Stimulated activated CD8-positive, alpha-beta memory T cell treated with anti-CD3 and anti-CD28 coated beads, Interleukin-15, amount 100 ng/mL, for 24 hours (primary cell): ENCODE results near the gene LANCL2.
"Not testable (repeated sequence)": the region's sequence is repeated elsewhere in the genome, so short reads cannot be mapped to it uniquely, and the experiment has no call there.

Source experiments
- DNase-seq: peaks from one replicate; pipeline ENCODE4 v3.0.0-alpha.2; 2020; ENCODE audit warnings: low read depth

LANCL2 gene

DNA sequence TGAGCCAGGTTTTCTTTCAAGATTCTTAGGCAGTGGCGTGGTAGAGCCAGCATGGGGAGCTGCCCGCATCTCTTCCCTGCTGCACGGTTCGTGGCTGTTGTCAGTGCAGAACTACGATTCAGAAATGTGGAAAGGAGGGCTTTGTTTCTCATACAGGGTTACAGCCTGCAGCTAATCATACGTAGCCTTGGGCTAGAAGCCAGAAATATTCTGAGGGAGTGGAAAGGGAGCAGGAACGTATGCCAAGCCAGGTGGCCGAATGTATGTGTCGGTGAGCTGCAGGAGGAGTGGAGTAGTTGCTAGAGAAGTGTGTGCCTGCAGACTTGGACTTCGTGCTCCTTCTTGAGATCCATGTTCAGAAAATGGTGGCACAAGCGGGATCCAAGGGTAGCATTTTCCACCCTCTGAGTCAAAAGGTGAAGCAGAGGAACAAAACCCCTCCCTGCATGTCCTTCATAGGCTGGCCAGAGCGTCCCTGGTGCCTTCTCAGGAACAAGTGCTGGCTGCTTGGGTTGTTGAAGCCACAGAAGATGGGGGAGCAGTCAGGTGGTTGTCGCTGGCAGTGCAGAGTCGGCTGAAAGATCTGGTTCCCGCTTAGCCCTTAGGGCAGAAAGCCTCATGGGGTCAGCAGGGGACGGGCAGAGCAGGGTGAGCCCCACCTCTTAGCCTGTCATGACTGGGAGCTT, 40.9 kb downstream of the LANCL2 start:
- DNase-seq = no peak

DNA sequence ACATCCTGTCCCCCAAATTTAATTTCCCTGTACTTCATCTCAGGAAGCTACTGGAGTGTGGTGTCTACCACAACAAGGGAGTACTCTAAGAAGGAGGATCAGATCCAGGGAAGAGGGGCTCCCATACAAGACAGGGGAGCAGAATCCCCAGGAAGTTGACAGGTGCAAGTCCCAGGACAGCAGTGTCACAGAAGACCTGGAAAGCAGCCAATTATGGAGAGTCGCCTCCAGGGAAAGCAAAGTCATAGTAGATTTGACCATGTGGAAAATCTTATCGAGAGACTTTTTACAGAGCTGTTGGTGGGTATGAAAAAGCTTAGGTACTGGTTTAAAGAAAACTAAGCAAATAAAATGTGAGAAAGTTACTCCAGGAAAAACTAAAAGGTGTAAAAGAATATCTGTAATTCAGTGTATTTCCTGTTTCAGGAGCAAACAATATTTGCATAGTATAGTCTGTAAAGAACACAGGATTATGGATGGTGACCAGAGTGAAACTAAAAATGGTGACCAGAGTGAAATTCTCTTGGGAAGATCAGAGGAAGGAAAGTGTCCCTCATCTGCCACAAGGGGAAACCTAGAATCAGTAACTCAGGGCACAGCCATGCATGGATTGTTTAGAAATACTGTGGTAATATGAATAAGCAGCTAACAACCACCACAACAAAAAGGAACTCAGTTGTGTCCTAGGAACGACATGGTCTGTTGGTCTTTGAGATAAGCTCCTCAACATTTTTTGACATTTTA, 44.5 kb downstream of the LANCL2 start:
- no peak for DNase-seq

DNA sequence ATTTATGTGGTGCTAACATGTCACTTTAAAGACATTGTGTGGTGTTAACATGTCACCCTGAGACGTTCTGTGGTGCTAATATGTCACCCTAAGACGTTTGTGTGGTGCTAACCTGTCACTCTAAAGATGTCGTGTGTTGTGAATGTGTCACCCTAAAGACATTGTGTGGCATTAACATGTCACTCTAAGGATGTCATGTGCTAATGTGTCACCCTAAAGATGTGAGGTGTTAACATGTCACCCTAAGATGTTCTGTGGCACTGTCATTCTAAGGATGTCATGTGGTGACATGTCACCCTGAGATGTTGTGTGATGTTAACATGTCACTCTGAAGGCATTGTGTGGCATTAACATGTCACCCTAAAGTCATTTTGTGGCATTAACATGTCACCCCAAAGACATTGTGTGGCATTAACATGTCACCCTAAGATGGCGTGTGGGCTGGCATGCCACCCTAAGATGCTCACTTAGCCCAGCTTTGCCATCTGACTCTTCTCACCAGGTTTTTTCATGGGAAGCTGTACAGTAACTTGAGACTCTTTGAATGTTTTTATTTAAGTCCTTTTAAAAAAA, 45.6 kb downstream of the LANCL2 start:
- no peak for DNase-seq

DNA sequence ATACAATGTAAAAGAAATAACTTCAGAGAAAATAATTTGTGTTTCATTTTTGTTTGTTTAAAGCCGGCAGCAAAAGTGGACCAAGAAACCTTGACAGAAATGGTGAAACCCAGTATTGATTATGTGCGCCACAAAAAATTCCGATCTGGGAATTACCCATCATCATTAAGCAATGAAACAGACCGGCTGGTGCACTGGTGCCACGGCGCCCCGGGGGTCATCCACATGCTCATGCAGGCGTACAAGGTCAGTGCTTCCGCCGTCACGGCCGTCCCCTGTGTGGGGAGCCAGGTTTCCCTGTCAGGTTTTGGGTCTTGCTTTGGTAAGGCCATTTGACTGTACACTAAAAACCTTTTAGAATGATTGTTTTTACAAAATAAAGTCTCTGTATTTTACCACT, 46.7 kb downstream of the LANCL2 start:
- DNase-seq = no peak

DNA sequence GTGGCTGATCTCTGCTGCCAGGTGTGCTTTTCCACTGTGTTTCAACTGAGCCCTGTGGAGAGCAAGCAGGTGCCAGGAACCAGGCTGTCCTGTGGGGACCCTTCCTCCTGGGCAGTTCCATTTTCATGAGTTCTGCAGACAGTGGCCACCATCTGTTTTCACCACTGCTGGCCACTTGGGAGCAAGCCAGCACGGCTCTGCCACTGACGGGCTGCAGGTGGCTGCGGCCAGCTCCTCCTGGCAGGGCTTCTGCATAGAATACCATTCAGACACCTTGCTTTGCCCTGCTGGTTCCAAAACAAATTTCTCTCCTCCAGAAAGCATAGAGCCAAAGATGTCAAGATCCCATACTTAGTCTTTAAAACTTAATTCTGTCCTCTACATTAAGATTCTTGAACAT, 48.3 kb downstream of the LANCL2 start:
- no peak for DNase-seq

DNA sequence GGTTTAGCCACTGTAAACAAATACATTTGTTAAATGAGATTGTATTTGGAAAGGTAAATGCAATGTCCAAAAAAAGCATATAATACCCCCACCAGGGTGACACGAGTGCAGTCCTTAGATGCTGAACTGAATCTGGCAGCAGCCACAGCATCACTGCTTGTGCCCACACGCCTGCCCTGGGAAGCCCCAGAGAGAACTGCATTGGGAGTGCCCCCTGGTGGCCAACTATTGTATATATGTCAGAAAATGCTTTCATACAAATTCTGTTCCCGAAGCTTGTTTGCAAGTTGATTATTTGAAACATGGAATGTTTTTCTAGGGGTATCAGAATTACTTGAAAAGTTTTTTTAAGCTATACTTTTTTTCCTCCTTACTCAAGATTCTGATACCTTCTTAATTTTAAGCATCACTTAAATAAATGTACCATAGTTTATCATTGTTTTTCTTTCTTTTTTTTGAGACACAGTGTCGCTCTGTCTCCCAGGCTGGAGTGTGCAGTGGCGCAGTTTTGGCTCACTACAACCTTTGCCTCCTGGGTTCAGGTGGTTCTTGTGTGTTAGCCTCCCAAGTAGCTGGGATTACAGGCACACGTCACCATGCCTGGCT, 50.1 kb downstream of the LANCL2 start:
- DNase-seq = peak; percentile 63

DNA sequence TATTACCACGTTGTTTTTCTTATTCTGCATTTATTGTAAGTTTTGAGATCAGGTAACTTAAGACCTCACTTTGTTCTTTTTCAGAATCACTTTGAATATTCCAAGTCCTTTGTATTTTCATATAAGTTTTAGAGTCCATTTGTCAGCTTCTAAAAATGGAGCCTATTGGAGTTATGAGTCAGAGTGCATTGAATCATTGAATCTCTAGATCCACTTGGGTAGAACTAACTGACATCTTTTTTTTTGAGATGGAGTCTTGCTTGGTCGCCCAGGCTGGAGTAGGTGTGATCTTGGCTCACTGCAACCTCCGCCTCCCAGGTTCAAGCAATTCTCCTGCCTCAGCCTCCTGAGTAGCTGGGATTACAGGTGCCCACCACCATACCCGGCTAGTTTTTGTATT, 52.3 kb downstream of the LANCL2 start:
- not testable (repeated sequence) for DNase-seq

DNA sequence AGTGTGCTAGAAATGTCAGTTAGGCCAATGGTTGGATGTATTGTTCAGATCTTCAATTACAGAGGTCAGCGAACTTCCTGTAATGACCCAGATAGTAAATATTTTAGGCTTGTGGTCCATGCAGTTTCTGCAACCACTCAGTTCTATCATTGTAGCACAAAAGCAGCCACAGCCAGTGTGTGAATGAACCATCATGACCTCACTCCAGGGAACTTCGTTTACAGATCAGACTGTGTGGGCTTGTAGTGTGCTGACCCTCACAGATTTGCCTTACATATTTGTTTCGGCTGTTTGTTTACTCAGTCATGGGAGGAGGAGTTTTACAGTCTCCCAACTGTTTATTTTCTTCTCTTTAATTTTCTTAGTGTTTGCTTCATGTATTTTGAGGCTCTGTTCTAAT, 55.4 kb downstream of the LANCL2 start:
- DNase-seq = no peak

DNA sequence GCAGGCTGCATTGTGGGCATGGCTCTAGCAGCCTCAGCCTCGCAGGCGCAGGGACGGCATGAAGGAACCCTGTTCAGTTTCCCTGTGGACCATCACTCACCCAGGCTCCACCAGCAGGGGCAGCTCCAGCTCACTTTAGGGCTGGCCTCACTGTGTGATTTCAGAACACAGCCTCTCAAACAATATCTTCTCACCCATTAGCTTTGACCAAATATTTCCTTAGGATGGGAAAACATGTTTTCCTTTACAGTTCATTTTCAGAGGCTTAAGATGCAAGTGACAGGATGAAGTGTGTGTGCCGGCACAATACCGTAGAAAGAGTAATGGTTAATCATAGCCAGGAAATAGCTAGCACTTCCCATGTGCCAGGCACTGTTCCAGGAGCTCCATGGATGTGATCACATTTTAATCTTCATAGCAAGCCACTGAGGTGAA, 58.2 kb downstream of the LANCL2 start:
- no peak for DNase-seq

DNA sequence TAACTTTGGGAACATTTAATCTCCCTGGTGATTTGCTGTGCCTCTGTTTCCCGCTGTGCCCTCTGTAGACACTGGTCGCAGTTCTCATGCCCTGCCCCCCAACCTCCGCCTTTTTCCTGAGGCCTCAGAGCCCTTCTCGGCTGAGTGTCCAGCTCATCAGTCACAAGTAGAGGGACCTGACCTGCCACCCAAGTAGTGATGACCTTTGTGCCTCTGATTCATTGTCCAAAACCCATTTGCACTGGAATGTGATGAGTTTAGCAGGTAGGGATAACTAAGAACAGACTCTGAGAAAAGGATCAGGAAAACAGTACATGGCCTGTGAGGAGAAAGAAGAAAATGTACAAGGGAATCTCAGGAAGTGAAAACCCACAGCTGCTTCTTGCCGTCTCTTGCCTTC, 58.8 kb downstream of the LANCL2 start:
- DNase-seq = no peak

DNA sequence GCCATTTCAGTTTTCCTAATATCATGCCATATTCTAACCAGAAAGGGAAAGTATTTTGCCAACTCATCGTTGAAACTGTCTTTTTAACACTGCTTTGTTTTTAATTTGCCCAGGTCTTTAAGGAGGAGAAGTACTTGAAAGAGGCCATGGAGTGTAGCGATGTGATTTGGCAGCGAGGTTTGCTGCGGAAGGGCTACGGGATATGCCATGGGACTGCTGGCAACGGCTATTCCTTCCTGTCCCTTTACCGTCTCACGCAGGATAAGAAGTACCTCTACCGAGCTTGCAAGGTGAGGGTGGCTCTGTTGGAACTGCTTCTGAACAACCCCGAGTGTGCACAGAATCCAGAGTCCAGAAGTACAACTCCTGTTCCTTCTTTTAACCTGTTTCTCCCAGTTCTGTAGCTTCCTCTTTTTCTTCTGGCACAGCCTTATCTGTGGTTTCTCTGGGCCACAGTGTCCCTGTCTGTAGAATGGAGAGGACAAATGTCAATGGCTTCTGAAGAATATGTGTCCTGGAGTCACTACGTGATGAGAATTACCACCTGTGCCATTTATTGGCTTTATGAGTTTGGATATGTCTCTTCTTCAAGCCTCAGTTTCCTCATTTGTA, 60.1 kb downstream of the LANCL2 start:
- no peak for DNase-seq

DNA sequence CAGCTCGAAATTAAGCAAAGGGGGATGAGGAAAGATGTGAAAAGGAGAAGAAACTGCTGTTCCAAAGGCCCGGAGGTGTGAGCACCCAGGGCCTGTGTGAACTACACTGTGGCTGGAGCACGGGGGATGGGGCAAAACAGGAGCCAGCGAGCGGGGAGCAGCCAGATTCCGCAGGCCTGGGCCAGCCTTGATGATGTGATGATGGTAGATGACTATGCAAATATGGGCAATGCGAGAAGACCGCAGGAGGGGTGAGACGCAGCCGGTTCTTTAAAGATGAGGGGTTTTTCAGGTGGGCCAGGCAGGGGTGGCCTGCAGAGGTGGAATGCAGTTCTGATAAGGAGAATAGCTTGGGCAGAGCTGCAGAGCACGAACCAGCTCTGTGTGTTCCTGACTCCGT, 61.5 kb downstream of the LANCL2 start:
- DNase-seq = no peak

DNA sequence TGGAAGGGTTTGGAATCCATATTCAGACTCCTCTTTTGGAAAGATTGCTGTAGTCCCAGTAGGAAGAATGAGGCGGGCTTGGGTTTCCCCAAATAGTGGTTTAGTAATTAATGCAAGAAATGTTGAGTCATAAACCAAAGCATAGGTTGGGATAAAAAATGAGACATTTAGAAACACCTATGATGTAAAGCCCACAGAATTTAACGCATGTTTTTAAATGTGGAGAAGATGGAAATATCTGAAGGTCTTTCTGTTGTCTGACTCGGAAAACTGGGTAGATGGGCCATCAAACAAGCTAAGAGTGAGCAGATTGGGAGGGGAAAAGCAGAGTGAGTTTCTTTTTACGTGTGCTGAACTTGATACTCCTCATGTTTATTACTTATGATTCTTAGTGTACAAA, 62.2 kb downstream of the LANCL2 start:
- no peak for DNase-seq

DNA sequence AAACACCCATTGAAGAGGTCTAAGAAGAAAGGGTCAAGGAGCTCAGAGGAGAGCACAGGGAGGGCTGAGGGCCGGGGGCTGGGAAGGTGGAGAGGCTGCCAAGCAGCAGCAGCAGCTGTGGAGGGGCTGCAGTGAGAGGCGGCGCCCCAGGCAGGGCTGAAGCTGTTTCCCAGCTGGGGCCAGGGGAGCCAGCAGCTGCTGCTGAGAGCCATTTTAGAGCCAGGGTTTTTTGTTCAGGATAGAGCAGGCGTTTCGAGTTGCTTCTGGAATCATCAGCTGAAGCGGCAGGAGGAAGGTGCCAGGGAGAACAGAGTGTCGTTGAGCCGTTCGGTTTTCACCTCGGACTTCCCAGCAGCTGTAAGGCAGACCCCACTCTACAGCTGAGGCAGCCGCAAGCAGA, 62.7 kb downstream of the LANCL2 start:
- no peak for DNase-seq

DNA sequence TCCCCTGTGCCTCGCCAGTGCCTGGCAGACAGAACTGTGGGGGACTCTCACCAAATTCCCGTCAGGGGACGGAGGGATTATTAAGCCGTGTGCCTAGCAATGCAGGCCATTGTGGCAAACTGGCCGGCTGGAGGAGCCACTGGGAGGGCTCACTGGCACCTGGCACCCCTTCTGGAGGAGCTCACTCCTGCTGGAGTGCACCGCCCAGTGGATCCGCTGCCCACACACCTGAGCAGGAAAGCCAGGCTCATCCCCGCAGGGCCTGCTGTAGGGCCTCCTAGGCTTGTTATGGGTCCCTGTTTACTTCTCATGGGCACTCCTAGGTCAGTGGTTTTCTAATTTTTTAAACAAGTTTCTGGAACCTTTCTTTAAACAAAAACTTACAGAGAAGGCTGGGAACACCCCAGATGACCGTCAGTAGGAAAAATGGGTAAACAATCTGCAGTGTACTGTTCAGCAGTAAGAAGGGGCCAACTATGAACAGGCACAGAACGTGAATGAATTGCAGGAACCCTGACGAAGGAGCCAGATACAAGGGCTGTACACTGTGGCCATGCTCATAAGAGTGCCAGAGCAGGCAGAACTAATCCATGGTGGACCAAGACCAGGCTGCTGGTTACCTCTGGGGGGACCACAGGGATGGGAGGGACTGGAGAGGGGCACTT, 64.8 kb downstream of the LANCL2 start:
- DNase-seq = no peak

DNA sequence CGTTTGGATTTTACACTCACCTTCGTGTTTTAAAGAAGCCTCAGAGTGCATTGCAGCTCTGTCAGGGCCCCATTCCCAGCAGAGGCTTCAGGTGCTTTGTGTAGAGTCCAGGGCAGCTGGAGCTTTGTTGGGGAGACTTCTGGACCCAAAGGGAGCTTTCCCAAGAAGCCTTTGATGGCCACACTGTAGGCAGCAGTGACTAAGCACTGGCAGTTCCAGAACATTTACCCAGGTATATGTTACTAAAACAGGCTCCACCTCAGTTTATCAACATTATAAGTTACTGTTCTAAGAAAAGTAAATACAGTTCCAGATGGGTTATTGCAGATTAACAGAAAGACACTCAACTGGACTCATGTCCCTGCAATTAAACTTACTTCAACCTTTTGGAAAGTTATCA, 66.8 kb downstream of the LANCL2 start:
- DNase-seq = no peak

DNA sequence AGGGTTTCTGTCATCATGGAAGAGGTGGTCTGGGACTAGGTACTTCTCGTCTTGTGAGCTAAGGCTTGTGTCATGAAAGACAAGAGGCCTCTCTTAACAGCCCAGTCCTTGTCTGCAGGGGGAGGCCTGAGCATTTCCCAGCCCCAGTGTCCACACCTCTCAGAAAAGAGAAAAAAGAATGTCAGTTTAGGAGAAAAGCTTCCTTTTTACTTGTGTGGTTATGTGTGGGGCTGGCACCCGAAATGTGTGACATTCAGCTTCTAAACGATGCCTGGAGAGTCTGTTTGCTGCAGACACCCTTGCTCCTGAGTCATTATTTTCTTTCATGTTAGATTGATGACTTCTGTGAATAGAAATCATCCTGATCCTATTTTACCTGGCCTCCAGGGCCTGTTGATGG, 67.4 kb downstream of the LANCL2 start:
- no peak for DNase-seq

DNA sequence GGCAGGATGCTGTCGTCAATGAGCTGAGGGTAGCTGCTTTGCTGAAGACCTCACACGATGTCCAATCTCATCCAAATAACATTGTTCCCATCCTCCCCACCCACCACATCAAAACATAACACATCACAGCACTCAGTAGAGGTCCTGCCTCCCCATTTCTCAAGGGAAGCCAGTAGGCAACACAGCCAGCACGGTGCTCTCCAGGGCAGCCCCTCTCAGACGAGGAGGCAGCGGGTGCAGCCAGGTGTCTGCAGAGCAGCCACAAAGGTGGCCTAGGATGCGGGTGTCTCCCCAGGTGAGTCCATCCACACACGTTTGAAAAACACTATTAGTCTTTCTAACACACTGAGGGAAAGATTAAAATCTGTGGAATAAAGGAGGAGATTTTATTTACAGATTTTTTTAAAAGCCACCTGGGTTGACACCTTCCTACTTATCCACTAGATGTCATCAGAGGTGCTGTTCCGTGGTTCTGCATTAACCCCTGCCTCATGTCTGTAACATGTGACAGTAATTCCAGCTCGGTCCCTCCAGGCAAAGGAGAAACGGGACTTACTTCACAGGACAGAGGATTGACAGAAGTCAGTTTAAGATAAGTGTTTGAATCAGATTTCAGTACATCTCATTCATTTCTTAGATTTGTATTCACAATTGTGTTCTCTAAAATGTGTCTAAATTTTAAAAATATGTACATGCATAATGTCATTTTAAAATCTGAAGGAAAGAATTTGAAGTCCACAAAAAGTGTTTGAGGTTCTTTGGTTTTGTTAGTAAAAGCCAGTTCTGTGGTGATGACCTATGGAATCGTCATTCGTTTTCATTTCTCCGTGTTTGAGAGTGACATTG, 68.0 kb downstream of the LANCL2 start:
- DNase-seq = no peak

DNA sequence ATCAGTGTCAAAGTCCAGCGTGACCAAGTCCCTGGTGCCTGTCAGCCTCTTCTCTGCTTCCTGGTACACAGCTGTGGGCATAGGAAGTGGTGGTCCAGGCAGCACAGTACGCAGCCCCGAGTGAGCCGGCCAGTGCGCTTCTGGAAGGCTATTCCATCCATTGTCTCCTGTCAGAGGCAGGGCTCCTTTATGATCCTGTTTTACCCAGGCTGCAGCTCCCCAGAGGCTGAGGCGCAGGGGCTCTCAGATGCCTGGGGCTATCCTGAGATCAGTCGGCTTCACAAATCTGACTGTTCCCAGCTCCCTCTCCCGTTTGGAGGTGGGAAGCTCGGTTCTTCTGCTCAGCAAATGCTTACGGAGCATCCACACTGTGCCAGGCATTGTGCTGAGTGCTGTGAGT, 70.3 kb downstream of the LANCL2 start:
- no peak for DNase-seq

DNA sequence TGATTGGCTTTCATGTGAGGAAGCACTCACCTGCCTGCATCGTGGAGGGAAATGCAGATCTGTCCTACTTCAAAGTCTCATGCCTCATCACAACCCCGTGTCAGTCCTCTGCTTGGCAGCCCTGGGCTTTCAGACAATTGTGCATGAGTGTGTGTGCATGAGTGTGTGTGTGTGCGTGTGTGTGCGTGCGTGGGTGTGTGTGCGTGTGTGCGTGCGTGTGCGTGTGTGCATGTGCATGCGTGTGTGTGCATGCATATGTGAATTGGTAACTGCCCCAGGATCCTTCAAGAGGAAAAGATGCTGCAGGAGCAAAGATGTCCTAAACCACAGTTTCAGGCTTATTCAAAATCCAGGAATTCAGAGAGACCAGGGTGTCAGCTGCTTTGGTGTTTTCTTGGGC, 71.3 kb downstream of the LANCL2 start:
- no peak for DNase-seq

DNA sequence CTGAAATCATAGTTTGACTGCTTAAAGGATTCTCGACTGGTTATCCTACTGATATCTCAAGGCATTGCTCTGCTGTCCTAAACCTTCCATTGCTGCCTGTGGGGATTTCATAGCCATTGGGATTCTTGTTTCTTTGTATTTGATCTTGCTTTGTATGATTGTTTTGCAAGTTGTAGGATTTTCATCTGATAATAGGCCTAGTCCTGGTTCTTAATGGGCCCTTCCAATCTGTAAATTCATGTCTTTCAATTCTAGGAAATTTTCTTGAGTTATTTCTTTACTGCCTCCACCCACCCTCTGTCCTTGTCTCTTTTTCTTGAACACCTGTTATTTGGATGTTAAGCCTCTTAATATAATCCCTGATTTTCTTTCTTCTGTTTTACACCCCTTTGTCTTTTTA, 72.2 kb downstream of the LANCL2 start:
- no peak for DNase-seq
